Measurements from ENCODE around the gene RPRD1B. TPM values are rescaled to one million over a fixed set of nuclear protein-coding genes. Genes with fewer than 3 reads are reported as not detected.

The RPRD1B gene
- total and polyA plus RNA-seq, 2 experiments from 2014 or later: 16.5 to 28.0 TPM

GRCh38 chr20:38130687-38131587 is 97.4 kb downstream of the RPRD1B start:
- Histone ChIP-seq H3K4me3 (no peak overlapping the region), H3K4me2 (no peak overlapping the region), H2AFZ (no peak overlapping the region), H3K9me2 (replicated peaks; ENCODE audit: insufficient read depth) (no peaks in the 10 kb centered on the region), H3K27ac (no peak overlapping the region), H3K36me3 (replicated peaks; ENCODE audit: insufficient read depth, low read depth) (no peaks in the 10 kb centered on the region), H3K4me1 (ENCODE audit: insufficient read depth) (peaks cover 14% of the 10 kb centered on the region), H3K27me3 (no peaks in the 10 kb centered on the region), H3K79me2 (no peaks in the 10 kb centered on the region), H3K9me3 (ENCODE audit: low read depth) (no peaks in the 10 kb centered on the region), H4K20me1 (ENCODE audit: insufficient read depth, poor library complexity, severe bottlenecking) (no peaks in the 10 kb centered on the region)
- no peak for DNase-seq (ENCODE audit: low spot score)
- TF ChIP-seq CTCF (IDR thresholded peaks at IDR 0.05; ENCODE audit: poor library complexity) (no peak), EZH2phosphoT487 (IDR thresholded peaks at IDR 0.05; ENCODE audit: low read depth, severe bottlenecking, unreplicated experiment) (no peak), EZH2 (IDR thresholded peaks at IDR 0.05; ENCODE audit: borderline replicate concordance) (no peak)
- WGBS (ENCODE audit: low lambda C conversion rate, missing lambda C conversion rate): 91% methylated on average over 17 of the region's 19 CpGs

- no peaks in the 10 kb centered on the region for H3K27me3 ChIP-seq
- H4K20me1 ChIP-seq (ENCODE audit: insufficient read depth, poor library complexity, severe bottlenecking): no peaks in the 10 kb centered on the region
- H2AFZ ChIP-seq: no peak overlapping the region
- H3K4me3 ChIP-seq: no peak overlapping the region
- no peak for DNase-seq (ENCODE audit: low spot score)
- TF ChIP-seq EZH2phosphoT487 (IDR thresholded peaks at IDR 0.05; ENCODE audit: low read depth, severe bottlenecking, unreplicated experiment): no peak
- no peak for TF ChIP-seq EZH2 (IDR thresholded peaks at IDR 0.05; ENCODE audit: borderline replicate concordance)
- 37% methylated on average over 3 of the region's 3 CpGs for WGBS (ENCODE audit: low lambda C conversion rate, missing lambda C conversion rate)
- no peaks in the 10 kb centered on the region for H3K9me2 ChIP-seq (replicated peaks; ENCODE audit: insufficient read depth)
- H3K36me3 ChIP-seq (replicated peaks; ENCODE audit: insufficient read depth, low read depth): no peaks in the 10 kb centered on the region
- no peak overlapping the region for H3K4me2 ChIP-seq
- no peaks in the 10 kb centered on the region for H3K79me2 ChIP-seq
- H3K4me1 ChIP-seq (ENCODE audit: insufficient read depth): peaks cover 7% of the 10 kb centered on the region
- no peaks in the 10 kb centered on the region for H3K9me3 ChIP-seq (ENCODE audit: low read depth)
- no peak overlapping the region for H3K27ac ChIP-seq
Measured at GRCh38 chr20:38131588-38132121, 98.1 kb downstream of the RPRD1B start.

DNA sequence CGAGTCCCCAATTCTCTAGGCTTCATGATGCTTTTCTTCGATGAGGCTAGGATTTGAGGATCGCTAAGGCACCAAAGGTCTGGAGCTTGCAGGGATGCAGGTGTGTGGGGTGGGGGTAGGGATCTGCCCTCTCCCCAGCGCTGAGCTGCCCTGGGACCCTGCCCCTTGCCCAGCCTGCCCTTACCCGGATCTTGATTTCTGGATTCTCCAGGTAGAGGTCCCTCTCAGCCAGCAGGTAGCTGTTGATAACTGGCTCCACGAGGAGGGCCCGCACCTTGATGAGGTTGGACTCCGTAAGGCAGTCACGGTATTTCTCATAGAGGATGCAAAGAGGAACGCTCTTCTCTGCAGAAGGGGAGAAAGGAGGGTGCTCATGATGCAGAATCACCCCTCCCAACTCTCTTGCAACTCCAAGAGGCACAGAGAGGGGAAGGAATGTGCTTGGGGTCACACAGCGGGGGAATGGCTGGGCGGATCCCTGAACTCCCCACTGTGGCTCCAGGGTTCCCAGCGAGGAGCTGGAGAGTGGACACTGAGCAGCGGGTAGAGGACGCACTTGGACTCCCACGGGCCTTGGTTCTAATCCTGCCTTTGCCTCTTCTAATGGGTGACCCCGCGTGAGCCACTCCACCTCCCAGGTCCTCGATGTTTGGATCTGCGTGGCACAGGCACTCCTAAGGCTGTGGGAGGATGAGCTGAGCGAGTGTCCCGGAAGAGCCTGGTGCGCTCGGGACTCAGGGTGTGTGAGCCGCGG is 98.8 kb downstream of the RPRD1B start:
- H2AFZ ChIP-seq: no peak overlapping the region
- WGBS (ENCODE audit: low lambda C conversion rate, missing lambda C conversion rate): 85% methylated on average over 26 of the region's 26 CpGs
- H4K20me1 ChIP-seq (ENCODE audit: insufficient read depth, poor library complexity, severe bottlenecking): no peaks in the 10 kb centered on the region
- H3K9me2 ChIP-seq (replicated peaks; ENCODE audit: insufficient read depth): no peaks in the 10 kb centered on the region
- H3K9me3 ChIP-seq (ENCODE audit: low read depth): no peaks in the 10 kb centered on the region
- DNase-seq (ENCODE audit: low spot score): no peak
- H3K27me3 ChIP-seq: no peaks in the 10 kb centered on the region
- peaks cover 3% of the 10 kb centered on the region for H3K4me1 ChIP-seq (ENCODE audit: insufficient read depth)
- no peaks in the 10 kb centered on the region for H3K79me2 ChIP-seq
- no peak for TF ChIP-seq EZH2phosphoT487 (IDR thresholded peaks at IDR 0.05; ENCODE audit: low read depth, severe bottlenecking, unreplicated experiment)
- no peak for TF ChIP-seq CTCF (IDR thresholded peaks at IDR 0.05; ENCODE audit: poor library complexity)
- no peak for TF ChIP-seq EZH2 (IDR thresholded peaks at IDR 0.05; ENCODE audit: borderline replicate concordance)
- H3K4me2 ChIP-seq: no peak overlapping the region
- no peaks in the 10 kb centered on the region for H3K36me3 ChIP-seq (replicated peaks; ENCODE audit: insufficient read depth, low read depth)
- H3K4me3 ChIP-seq: no peak overlapping the region
- H3K27ac ChIP-seq: no peak overlapping the region
